GM23338 (cell line): ENCODE data around the gene ARMC9.

Experiments used
- CREB1 ChIP-seq: fragments of 250-450 bp; sonication (Bioruptor Pico); IDR thresholded peaks from 2 replicates; pipeline ENCODE4 v1.5.0; 2020; ENCODE audit warnings: low read depth, mild to moderate bottlenecking, moderate library complexity
- CTCF ChIP-seq, 2 experiments: fragments of 200-600 bp in 1 of 2; sonication (generic) in 1 of 2; conservative IDR thresholded peaks; 2 replicates each; pipeline versions ENCODE4 v1.5.1 to v1.6.1; 2016 to 2017; ENCODE audit warnings: antibody characterized with exemption in 2 of 2, low read depth in 2 of 2, mild to moderate bottlenecking in 2 of 2, moderate library complexity in 1 of 2
- ETS1 ChIP-seq: IDR thresholded peaks from 2 replicates; pipeline ENCODE4 v1.6.1; 2016; ENCODE audit warnings: antibody characterized with exemption
- EZH2 ChIP-seq: fragments of 200-600 bp; sonication (generic); IDR thresholded peaks from one replicate; pipeline ENCODE4 v1.8.0; 2017; ENCODE audit warnings: antibody characterized with exemption, mild to moderate bottlenecking, low read depth; ENCODE audit not compliant: unreplicated experiment
- EZH2phosphoT487 ChIP-seq: fragments of 200-600 bp; sonication (generic); IDR thresholded peaks from one replicate; pipeline ENCODE4 v1.8.1; 2018; ENCODE audit warnings: antibody characterized with exemption; ENCODE audit not compliant: unreplicated experiment
- JUNB ChIP-seq: IDR thresholded peaks from one replicate; pipeline ENCODE4 v1.6.1; 2016; ENCODE audit warnings: antibody characterized with exemption; ENCODE audit not compliant: unreplicated experiment
- POLR2AphosphoS5 ChIP-seq: IDR thresholded peaks from 2 replicates; pipeline ENCODE4 v1.6.1; 2016; ENCODE audit warnings: antibody characterized with exemption, low read depth
- REST ChIP-seq: IDR thresholded peaks from one replicate; pipeline ENCODE4 v1.6.1; 2018; ENCODE audit warnings: antibody characterized with exemption; ENCODE audit not compliant: unreplicated experiment
- ZNF114 ChIP-seq: fragments of 250-450 bp; sonication (Bioruptor Pico); IDR thresholded peaks from 2 replicates; pipeline ENCODE4 v1.5.0; 2020; ENCODE audit warnings: mild to moderate bottlenecking, moderate library complexity

- no peak for TF ChIP-seq CTCF (conservative IDR thresholded peaks at IDR 0.05; ENCODE audit: low read depth in 2 of 2)
- TF ChIP-seq POLR2AphosphoS5, result no peak
- TF ChIP-seq EZH2, result no peak
- no peak for TF ChIP-seq REST
- no peak for TF ChIP-seq CREB1 (CRISPR knock-in tag)
- no peak for TF ChIP-seq EZH2phosphoT487
- no peak for TF ChIP-seq ETS1
- no peak for TF ChIP-seq JUNB
- no peak for TF ChIP-seq ZNF114
These were observed 14.6 kb upstream of the ARMC9 start for GRCh38 chr2:231183851-231184250.
